Measurements from ENCODE around the gene ZHX3. TPM values are rescaled to one million over a fixed set of nuclear protein-coding genes. Genes with fewer than 3 reads are reported as not detected.

The ZHX3 gene
- total and polyA plus RNA-seq, 2 of the 13 experiments (the other 11 are each of a cell fraction or from before 2014, with no cell fraction given) = 8.4 to 11.7 TPM

- TF ChIP-seq ZNF234 (CRISPR knock-in tag; conservative IDR thresholded peaks at IDR 0.05) = no peak
- TF ChIP-seq EHMT2 (IDR thresholded peaks at IDR 0.05; ENCODE audit: borderline replicate concordance, low read depth, low read length) = no peak
- peak; percentile 35; the same call in 1 of the 2 replicates for TF ChIP-seq PATZ1 (CRISPR knock-in tag; IDR thresholded peaks at IDR 0.05)
- TF ChIP-seq ZFP41 (CRISPR knock-in tag; IDR thresholded peaks at IDR 0.05; ENCODE audit: borderline replicate concordance) = no peak
- peak; percentile 34 for TF ChIP-seq RARA (CRISPR knock-in tag; IDR thresholded peaks at IDR 0.05)
- TF ChIP-seq ZNF713 (CRISPR knock-in tag; IDR thresholded peaks at IDR 0.05) = no peak
- no peak for TF ChIP-seq CERS6 (CRISPR knock-in tag; IDR thresholded peaks at IDR 0.05)
- TF ChIP-seq PRMT3 (CRISPR knock-in tag; IDR thresholded peaks at IDR 0.05; ENCODE audit: borderline replicate concordance, low read depth) = 0 out of 2 replicates have a peak, but pooled peaks have one; percentile 28
- TF ChIP-seq AHR (CRISPR knock-in tag; IDR thresholded peaks at IDR 0.05) = 0 out of 2 replicates have a peak, but pooled peaks have one; percentile 59
- TF ChIP-seq KLF12 (CRISPR knock-in tag; IDR thresholded peaks at IDR 0.05; ENCODE audit: borderline replicate concordance) = no peak
- TF ChIP-seq ZNF232 (CRISPR knock-in tag; IDR thresholded peaks at IDR 0.05; ENCODE audit: borderline replicate concordance) = 0 out of 2 replicates have a peak, but pooled peaks have one; percentile 54
- TF ChIP-seq PTBP1 (IDR thresholded peaks at IDR 0.05; ENCODE audit: low read depth, low read length, poor library complexity, severe bottlenecking) = no peak
- TF ChIP-seq ERF (CRISPR knock-in tag; IDR thresholded peaks at IDR 0.05) = peak; percentile 86
- TF ChIP-seq ATF4 (CRISPR knock-in tag; IDR thresholded peaks at IDR 0.05) = no peak
- peak; percentile 6; the same call in 1 of the 2 replicates for TF ChIP-seq ATF3 (CRISPR knock-in tag; IDR thresholded peaks at IDR 0.05)
- no peak for TF ChIP-seq HOXA7 (CRISPR knock-in tag; IDR thresholded peaks at IDR 0.05)
- TF ChIP-seq ZNF558 (CRISPR knock-in tag; IDR thresholded peaks at IDR 0.05; ENCODE audit: borderline replicate concordance) = no peak
- TF ChIP-seq KLF16 (CRISPR knock-in tag; IDR thresholded peaks at IDR 0.05) = peak in 1 of 2 experiments; percentile 66; a peak in 1 of 4 replicates
- TF ChIP-seq CREBL2 (CRISPR knock-in tag; IDR thresholded peaks at IDR 0.05; ENCODE audit: borderline replicate concordance) = no peak
- peak; percentile 42; the same call in 1 of the 2 replicates for TF ChIP-seq ZFX (CRISPR knock-in tag; IDR thresholded peaks at IDR 0.05; ENCODE audit: low read depth)
- TF ChIP-seq CC2D1A (CRISPR knock-in tag; IDR thresholded peaks at IDR 0.05) = no peak
Measured at GRCh38 chr20:41135187-41135887, 182.2 kb downstream of the ZHX3 start (continued).
